GM18520 (cell line): Measurements from ENCODE around the gene PXK.
"Not testable (repeated sequence)": the region's sequence is repeated elsewhere in the genome, so short reads cannot be mapped to it uniquely, and the experiment has no call there.

Experiments
- ATAC-seq: cut with Tn5 transposase; IDR thresholded peaks from one replicate; pipeline ENCODE4 v1.9.1; 2021; ENCODE audit not compliant: unreplicated experiment

Gene PXK

GRCh38 chr3:58332575-58333188, at the start of gene PXK:
PXK (plus strand) TSS chr3:58332892; CDS start chr3:58332989, 97 bp downstream.
- peak; percentile 82 for ATAC-seq

- no peak for ATAC-seq
Measured at GRCh38 chr3:58285334-58285733, 47.4 kb upstream of the PXK start.

GRCh38 chr3:58287354-58287753, 45.3 kb upstream of the PXK start:
- ATAC-seq: no peak

GRCh38 chr3:58288011-58288728, 44.5 kb upstream of the PXK start:
- ATAC-seq: no peak

GRCh38 chr3:58288964-58289613, 43.6 kb upstream of the PXK start:
- not testable (repeated sequence) for ATAC-seq

GRCh38 chr3:58290446-58290845, 42.2 kb upstream of the PXK start:
- ATAC-seq: not testable (repeated sequence)

GRCh38 chr3:58291671-58292338, 40.9 kb upstream of the PXK start:
- ATAC-seq: no peak

- ATAC-seq: no peak
Measured at GRCh38 chr3:58292866-58293265, 39.8 kb upstream of the PXK start.

- ATAC-seq: no peak
Measured at GRCh38 chr3:58293516-58293915, 39.2 kb upstream of the PXK start.

- no peak for ATAC-seq
Measured at GRCh38 chr3:58296269-58296668, 36.4 kb upstream of the PXK start.

GRCh38 chr3:58296843-58297242, 35.8 kb upstream of the PXK start:
- no peak for ATAC-seq

- no peak for ATAC-seq
Measured at GRCh38 chr3:58298190-58298589, 34.5 kb upstream of the PXK start.

- ATAC-seq: no peak
Measured at GRCh38 chr3:58299075-58299474, 33.6 kb upstream of the PXK start.

- no peak for ATAC-seq
Measured at GRCh38 chr3:58299839-58300516, 32.7 kb upstream of the PXK start.

GRCh38 chr3:58305882-58306711, 26.6 kb upstream of the PXK start, which contains the start of the genes HTD2 and RPP14:
HTD2 (plus strand) TSS chr3:58306520; CDS start chr3:58317614, 11,094 bp downstream.
RPP14 (plus strand) TSS chr3:58306245; CDS start chr3:58310330, 4,085 bp downstream.
- ATAC-seq: peak; percentile 77

GRCh38 chr3:58307639-58308215, 25.0 kb upstream of the PXK start:
- no peak for ATAC-seq

- ATAC-seq: no peak
Measured at GRCh38 chr3:58308728-58309127, 24.0 kb upstream of the PXK start.

GRCh38 chr3:58317811-58318210, 14.9 kb upstream of the PXK start:
- ATAC-seq: no peak

- ATAC-seq: no peak
Measured at GRCh38 chr3:58321791-58322190, 10.9 kb upstream of the PXK start.

GRCh38 chr3:58322793-58323192, 9.9 kb upstream of the PXK start:
- ATAC-seq: no peak
